Activated CD8-positive, alpha-beta memory T cell treated with anti-CD3 and anti-CD28 coated beads, Interleukin-2, amount 10 ng/mL, durations not matched to agents 7 days and 5 days (primary cell): ENCODE results near the gene AP2S1. TPM values are rescaled to one million over a fixed set of nuclear protein-coding genes. Genes with fewer than 3 reads are reported as not detected.
"Not testable (repeated sequence)": the region's sequence is repeated elsewhere in the genome, so short reads cannot be mapped to it uniquely, and the experiment has no call there.

ENCODE experiments used
- ATAC-seq: fragments of 150-1000 bp; cut with Tn5 transposase; one replicate; pipeline ENCODE4 v1.10.0; 2021; ENCODE audit warnings: moderate library complexity
- CTCF ChIA-PET: fragments of 350-600 bp; sonication (Branson Sonifier 250); formaldehyde crosslinking; loops from one replicate; lab custom pipeline; 2021; ENCODE audit warnings: antibody characterized with exemption; lab: Charles Lee
- DNase-seq: peaks from one replicate; pipeline ENCODE4 v3.0.0-alpha.2; 2020
- H3K27ac Mint-ChIP-seq: one replicate; pipeline ENCODE4 v1.8.0; 2021; ENCODE audit warnings: mild to moderate bottlenecking, mixed read lengths
- H3K27me3 Mint-ChIP-seq: one replicate; pipeline ENCODE4 v1.8.0; 2021; ENCODE audit warnings: mixed read lengths
- H3K36me3 Mint-ChIP-seq: one replicate; pipeline ENCODE4 v1.8.0; 2021; ENCODE audit warnings: mild to moderate bottlenecking, mixed read lengths
- H3K4me1 Mint-ChIP-seq: one replicate; pipeline ENCODE4 v1.8.0; 2021; ENCODE audit warnings: mixed read lengths
- H3K4me3 Mint-ChIP-seq: one replicate; pipeline ENCODE4 v1.8.0; 2021; ENCODE audit warnings: mild to moderate bottlenecking, moderate library complexity, mixed read lengths
- H3K9me3 Mint-ChIP-seq: one replicate; pipeline ENCODE4 v1.8.0; 2022; ENCODE audit warnings: low read depth, mixed read lengths
- total RNA-seq, 2 experiments: library from RNA; stranded (reverse); gene quantifications; one replicate each; pipeline ENCODE4 v1.2.3, GENCODE V29; 2021

AP2S1 gene
- 100 to 1,000 TPM; 134 to 139 TPM for total RNA-seq

GRCh38 chr19:46850228-46851203 lies at the start of gene AP2S1:
TSS of gene AP2S1 (minus strand) at chr19:46850846. CDS start at chr19:46850766, 80 bp downstream.
- peaks cover 2% of the 10 kb centered on the region for H3K36me3 Mint-ChIP-seq
- peaks cover 20% of the 10 kb centered on the region for H3K4me1 Mint-ChIP-seq
- ATAC-seq (peak; percentile 99), DNase-seq (peak; percentile 96)
- H3K27me3 Mint-ChIP-seq = no peaks in the 10 kb centered on the region
- H3K27ac Mint-ChIP-seq = peak within 1 kb of the TSS; percentile 81
- CTCF ChIA-PET = interaction anchor here (0.6 to 2.0 kb wide), 9 partner anchors 10 to 162 kb away, joined by 3 to 6 read pairs (median 4); no protein-coding TSS in a partner anchor
- H3K4me3 Mint-ChIP-seq = peak within 1 kb of the TSS; percentile 90
- H3K9me3 Mint-ChIP-seq = no peaks in the 10 kb centered on the region

- DNase-seq = no peak
- Mint-ChIP-seq H3K36me3 (peaks cover 3% of the 10 kb centered on the region), H3K4me1 (peaks cover 34% of the 10 kb centered on the region), H3K9me3 (no peaks in the 10 kb centered on the region), H3K27ac (no peak overlapping the region), H3K27me3 (no peaks in the 10 kb centered on the region), H3K4me3 (no peak overlapping the region)
- CTCF ChIA-PET = no interaction called here
- no peak for ATAC-seq
Observed at GRCh38 chr19:46900341-46900740, 49.7 kb upstream of the AP2S1 start.

GRCh38 chr19:46898731-46899130 lies 48.1 kb upstream of the AP2S1 start:
- Mint-ChIP-seq H3K9me3 (no peaks in the 10 kb centered on the region), H3K36me3 (peaks cover 3% of the 10 kb centered on the region), H3K27ac (no peak overlapping the region), H3K4me3 (no peak overlapping the region), H3K27me3 (no peaks in the 10 kb centered on the region), H3K4me1 (peaks cover 25% of the 10 kb centered on the region)
- no peak for ATAC-seq
- no peak for DNase-seq
- CTCF ChIA-PET = interaction anchor here (0.6 to 1.7 kb wide), 2 partner anchors 28 to 230 kb away, joined by 3 to 4 read pairs; no protein-coding TSS in a partner anchor

- H3K4me1 Mint-ChIP-seq = peaks cover 13% of the 10 kb centered on the region
- ATAC-seq = no peak
- H3K9me3 Mint-ChIP-seq = no peaks in the 10 kb centered on the region
- H3K27me3 Mint-ChIP-seq = no peaks in the 10 kb centered on the region
- CTCF ChIA-PET = interaction anchor here (0.7 to 1.2 kb wide), 2 partner anchors 8 to 142 kb away, joined by 3 to 5 read pairs; no protein-coding TSS in a partner anchor
- peaks cover 3% of the 10 kb centered on the region for H3K36me3 Mint-ChIP-seq
- no peak for DNase-seq
- H3K4me3 Mint-ChIP-seq = no peak overlapping the region
- H3K27ac Mint-ChIP-seq = no peak overlapping the region
Observed at GRCh38 chr19:46896076-46896794, 45.6 kb upstream of the AP2S1 start.

- no peak overlapping the region for H3K27ac Mint-ChIP-seq
- peaks cover 11% of the 10 kb centered on the region for H3K4me1 Mint-ChIP-seq
- no peaks in the 10 kb centered on the region for H3K27me3 Mint-ChIP-seq
- H3K9me3 Mint-ChIP-seq = no peaks in the 10 kb centered on the region
- CTCF ChIA-PET = interaction anchor here (0.7 to 0.9 kb wide), 3 partner anchors 10 to 138 kb away, joined by 3 to 4 read pairs (median 4); no protein-coding TSS in a partner anchor
- peaks cover 1% of the 10 kb centered on the region for H3K36me3 Mint-ChIP-seq
- no peak overlapping the region for H3K4me3 Mint-ChIP-seq
- ATAC-seq (no peak), DNase-seq (no peak)
Observed at GRCh38 chr19:46892252-46893179, 41.9 kb upstream of the AP2S1 start.

GRCh38 chr19:46890423-46891170 lies 40.0 kb upstream of the AP2S1 start:
- H3K27ac Mint-ChIP-seq = no peak overlapping the region
- ATAC-seq = no peak
- CTCF ChIA-PET = interaction anchor here (0.6 to 1.2 kb wide), 4 partner anchors 9 to 122 kb away, joined by 3 to 7 read pairs (median 4); no protein-coding TSS in a partner anchor
- H3K36me3 Mint-ChIP-seq = peaks cover 9% of the 10 kb centered on the region
- no peak overlapping the region for H3K4me3 Mint-ChIP-seq
- H3K9me3 Mint-ChIP-seq = no peaks in the 10 kb centered on the region
- H3K4me1 Mint-ChIP-seq = peaks cover 14% of the 10 kb centered on the region
- no peak for DNase-seq
- no peaks in the 10 kb centered on the region for H3K27me3 Mint-ChIP-seq

GRCh38 chr19:46887240-46887782 lies 36.7 kb upstream of the AP2S1 start:
- Mint-ChIP-seq H3K9me3 (no peaks in the 10 kb centered on the region), H3K4me1 (peaks cover 15% of the 10 kb centered on the region), H3K4me3 (no peak overlapping the region), H3K36me3 (peaks cover 10% of the 10 kb centered on the region), H3K27me3 (no peaks in the 10 kb centered on the region), H3K27ac (no peak overlapping the region)
- CTCF ChIA-PET = interaction anchor here (0.9 kb wide), 1 partner anchor 131 kb away, joined by 3 read pairs; no protein-coding TSS in a partner anchor
- DNase-seq (no peak), ATAC-seq (no peak)

GRCh38 chr19:46886546-46887239 lies 36.0 kb upstream of the AP2S1 start:
- peaks cover 12% of the 10 kb centered on the region for H3K36me3 Mint-ChIP-seq
- peaks cover 15% of the 10 kb centered on the region for H3K4me1 Mint-ChIP-seq
- DNase-seq = no peak
- H3K27me3 Mint-ChIP-seq = no peaks in the 10 kb centered on the region
- CTCF ChIA-PET = interaction anchor here (0.8 to 2.7 kb wide), 3 partner anchors 13 to 127 kb away, joined by 4 to 10 read pairs (median 6); no protein-coding TSS in a partner anchor
- no peak for ATAC-seq
- no peak overlapping the region for H3K27ac Mint-ChIP-seq
- H3K4me3 Mint-ChIP-seq = no peak overlapping the region
- H3K9me3 Mint-ChIP-seq = no peaks in the 10 kb centered on the region

GRCh38 chr19:46885411-46885810 lies 34.8 kb upstream of the AP2S1 start:
- CTCF ChIA-PET = interaction anchor here (1.3 to 2.7 kb wide), 4 partner anchors 12 to 128 kb away, joined by 3 to 10 read pairs (median 5); no protein-coding TSS in a partner anchor
- peaks cover 12% of the 10 kb centered on the region for H3K36me3 Mint-ChIP-seq
- peaks cover 15% of the 10 kb centered on the region for H3K4me1 Mint-ChIP-seq
- no peak overlapping the region for H3K27ac Mint-ChIP-seq
- H3K27me3 Mint-ChIP-seq = no peaks in the 10 kb centered on the region
- no peaks in the 10 kb centered on the region for H3K9me3 Mint-ChIP-seq
- no peak for DNase-seq
- no peak for ATAC-seq
- H3K4me3 Mint-ChIP-seq = no peak overlapping the region

GRCh38 chr19:46882751-46883150 lies 32.1 kb upstream of the AP2S1 start:
- H3K36me3 Mint-ChIP-seq = peaks cover 14% of the 10 kb centered on the region

GRCh38 chr19:46882034-46882433 lies 31.4 kb upstream of the AP2S1 start:
- peaks cover 11% of the 10 kb centered on the region for H3K36me3 Mint-ChIP-seq
- CTCF ChIA-PET = interaction anchor here (1.2 kb wide), 1 partner anchor 8 kb away, joined by 7 read pairs; no protein-coding TSS in a partner anchor
- no peaks in the 10 kb centered on the region for H3K27me3 Mint-ChIP-seq
- ATAC-seq (no peak), DNase-seq (no peak)
- H3K27ac Mint-ChIP-seq = no peak overlapping the region
- H3K4me1 Mint-ChIP-seq = peaks cover 16% of the 10 kb centered on the region
- H3K9me3 Mint-ChIP-seq = no peaks in the 10 kb centered on the region
- H3K4me3 Mint-ChIP-seq = no peak overlapping the region

More at GRCh38 chr19:46882751-46883150, 32.1 kb upstream of the AP2S1 start:
- H3K27ac Mint-ChIP-seq, DNase-seq, CTCF ChIA-PET, ATAC-seq, H3K4me3 Mint-ChIP-seq, H3K9me3 Mint-ChIP-seq, H3K27me3 Mint-ChIP-seq: not testable (repeated sequence)
- H3K4me1 Mint-ChIP-seq = peaks cover 18% of the 10 kb centered on the region
